Measurements from ENCODE around the gene GPRIN3.

- TF ChIP-seq CTCF (IDR thresholded peaks at IDR 0.05; ENCODE audit: borderline replicate concordance, extremely low read depth, low read length, poor library complexity, severe bottlenecking) (no peak), EZH2 (IDR thresholded peaks at IDR 0.05; ENCODE audit: borderline replicate concordance, low read depth, low read length, severe bottlenecking) (no peak)
These were observed 19.2 kb downstream of the GPRIN3 start for GRCh38 chr4:89288430-89288829.

Data from DND-41 (cell line).